ENCODE data around the gene MITF.

MITF gene

GRCh38 chr3:69761896-69762767, 22.9 kb downstream of the MITF start:
- no peak for TF ChIP-seq ZNF274 (IDR thresholded peaks at IDR 0.05; ENCODE audit: low read depth, low read length)

GRCh38 chr3:69762768-69763229, 23.5 kb downstream of the MITF start:
- TF ChIP-seq ZNF274 (IDR thresholded peaks at IDR 0.05; ENCODE audit: low read depth, low read length): no peak
- no peak overlapping the region for H3K4me3 ChIP-seq (ENCODE audit: low read length)

More at GRCh38 chr3:69761896-69762767, 22.9 kb downstream of the MITF start:
- no peak overlapping the region for H3K4me3 ChIP-seq (ENCODE audit: low read length)

GRCh38 chr3:69763458-69763857, 24.2 kb downstream of the MITF start:
- no peak overlapping the region for H3K4me3 ChIP-seq (ENCODE audit: low read length)

DNA sequence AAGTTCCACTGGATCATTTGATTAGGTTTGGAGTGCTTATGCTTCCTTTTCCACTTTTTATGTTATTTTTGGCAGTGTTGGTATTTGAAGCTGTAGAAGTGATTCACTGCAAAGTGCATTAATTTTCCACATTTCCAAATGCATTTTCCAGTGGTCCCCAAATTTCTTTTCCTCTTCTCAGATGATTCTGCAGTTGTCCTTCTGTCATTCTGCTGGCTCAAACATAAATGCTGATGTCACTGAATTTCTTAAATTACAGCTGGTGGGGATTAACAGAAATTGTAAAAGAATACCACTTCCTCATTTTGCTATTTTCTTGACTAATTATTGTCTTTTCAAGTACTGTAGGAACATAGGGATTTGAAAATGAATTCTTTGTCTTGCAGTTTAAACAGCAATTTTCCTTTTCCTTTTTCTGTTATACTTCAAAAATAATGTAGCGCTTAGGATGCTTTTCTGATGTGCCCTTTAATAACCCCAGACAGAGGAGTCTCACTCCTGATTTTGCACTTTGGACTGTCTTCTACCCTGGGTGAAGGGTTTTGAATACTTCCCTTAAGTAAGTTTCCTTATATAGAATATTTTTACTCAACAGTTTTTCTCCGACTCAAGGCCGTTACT, 25.0 kb downstream of the MITF start:
- no peak for TF ChIP-seq ZNF274 (IDR thresholded peaks at IDR 0.05; ENCODE audit: low read depth, low read length)
- no peak overlapping the region for H3K4me3 ChIP-seq (ENCODE audit: low read length)

More at GRCh38 chr3:69763458-69763857, 24.2 kb downstream of the MITF start:
- TF ChIP-seq ZNF274 (IDR thresholded peaks at IDR 0.05; ENCODE audit: low read depth, low read length): no peak

DNA sequence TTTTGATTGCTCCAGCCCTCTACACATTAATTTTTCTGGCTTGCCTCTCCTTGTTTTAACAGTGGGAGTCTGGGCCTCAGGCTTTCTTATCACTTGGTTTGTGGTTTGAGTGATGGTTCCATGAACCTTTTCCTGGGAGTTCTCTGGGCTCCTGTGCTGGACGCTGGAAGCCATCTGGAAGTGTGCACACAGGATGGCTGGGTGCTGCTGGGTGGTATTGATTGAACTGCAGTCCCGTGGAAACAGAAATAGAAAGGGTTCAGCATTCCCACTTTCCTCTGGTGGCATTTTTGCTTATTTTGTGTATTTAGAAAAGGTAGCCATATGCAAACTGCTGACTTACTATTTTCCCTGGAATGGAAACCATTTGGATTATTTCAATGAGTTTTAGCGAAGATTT, 25.6 kb downstream of the MITF start:
- no peak for TF ChIP-seq ZNF274 (IDR thresholded peaks at IDR 0.05; ENCODE audit: low read depth, low read length)
- H3K4me3 ChIP-seq (ENCODE audit: low read length): no peak overlapping the region

DNA sequence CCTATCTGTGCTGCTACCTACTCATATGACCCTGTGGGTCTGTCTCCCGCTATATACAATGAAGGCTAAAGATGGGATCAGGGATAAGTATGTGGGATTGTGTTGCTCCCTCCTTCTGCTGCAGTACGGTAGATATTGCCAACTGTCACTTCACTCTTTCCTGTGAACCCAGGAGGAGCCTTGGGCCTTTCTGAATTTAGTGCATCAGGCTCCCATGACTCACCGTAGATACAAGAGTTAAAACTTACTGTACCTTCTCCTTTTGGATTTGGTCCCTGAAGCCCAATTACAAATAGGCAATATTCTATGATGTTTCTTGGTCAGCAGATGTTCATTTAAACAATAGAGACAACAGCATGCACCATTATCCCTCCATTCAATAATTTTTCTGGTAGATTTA, 27.4 kb downstream of the MITF start:
- no peak for TF ChIP-seq ZNF274 (IDR thresholded peaks at IDR 0.05; ENCODE audit: low read depth, low read length)
- H3K4me3 ChIP-seq (ENCODE audit: low read length): no peak overlapping the region

GRCh38 chr3:69767571-69767970, 28.3 kb downstream of the MITF start:
- TF ChIP-seq ZNF274 (IDR thresholded peaks at IDR 0.05; ENCODE audit: low read depth, low read length): no peak
- no peak overlapping the region for H3K4me3 ChIP-seq (ENCODE audit: low read length)

GRCh38 chr3:69768438-69768837, 29.2 kb downstream of the MITF start:
- H3K4me3 ChIP-seq (ENCODE audit: low read length): no peak overlapping the region
- no peak for TF ChIP-seq ZNF274 (IDR thresholded peaks at IDR 0.05; ENCODE audit: low read depth, low read length)

- no peak for TF ChIP-seq ZNF274 (IDR thresholded peaks at IDR 0.05; ENCODE audit: low read depth, low read length)
- H3K4me3 ChIP-seq (ENCODE audit: low read length): no peak overlapping the region
These were observed 31.0 kb downstream of the MITF start for GRCh38 chr3:69770219-69770618.

DNA sequence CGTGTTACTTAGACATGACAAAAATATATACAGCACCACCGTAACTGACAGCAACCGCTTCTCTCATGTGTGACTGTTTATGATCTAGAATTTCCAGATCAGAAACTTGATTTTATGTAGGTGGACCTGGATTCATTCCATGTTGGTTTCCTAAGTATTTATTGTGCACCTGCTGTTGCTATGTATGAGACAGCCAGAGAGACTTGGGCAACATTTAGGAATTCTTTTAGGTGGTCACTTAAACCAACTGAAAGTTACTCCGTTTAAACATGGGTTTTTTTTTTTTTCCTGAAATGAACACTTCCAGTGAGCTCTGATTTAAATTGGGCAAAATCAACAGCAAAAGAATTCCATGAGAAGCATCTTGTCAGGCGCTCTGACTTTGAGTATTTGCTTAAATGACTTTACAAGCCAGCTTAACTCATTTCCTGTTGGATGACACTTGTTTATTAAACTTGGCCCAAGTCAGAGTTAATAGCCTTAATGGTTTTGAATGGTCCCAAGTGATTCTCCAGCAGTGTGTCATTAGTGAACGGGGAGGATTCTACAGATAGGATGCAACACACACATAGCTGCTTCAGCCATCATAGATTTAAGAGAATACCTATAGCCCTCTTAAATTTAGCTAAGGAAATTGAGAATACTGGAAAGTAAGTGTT, 31.8 kb downstream of the MITF start:
- no peak for TF ChIP-seq ZNF274 (IDR thresholded peaks at IDR 0.05; ENCODE audit: low read depth, low read length)
- no peak overlapping the region for H3K4me3 ChIP-seq (ENCODE audit: low read length)

- TF ChIP-seq ZNF274 (IDR thresholded peaks at IDR 0.05; ENCODE audit: low read depth, low read length): no peak
- no peak overlapping the region for H3K4me3 ChIP-seq (ENCODE audit: low read length)
These were observed 33.0 kb downstream of the MITF start for GRCh38 chr3:69772152-69772867.

GRCh38 chr3:69774029-69774428, 34.8 kb downstream of the MITF start:
- no peak for TF ChIP-seq ZNF274 (IDR thresholded peaks at IDR 0.05; ENCODE audit: low read depth, low read length)
- H3K4me3 ChIP-seq (ENCODE audit: low read length): no peak overlapping the region

GRCh38 chr3:69775751-69776150, 36.5 kb downstream of the MITF start:
- H3K4me3 ChIP-seq (ENCODE audit: low read length): no peak overlapping the region
- no peak for TF ChIP-seq ZNF274 (IDR thresholded peaks at IDR 0.05; ENCODE audit: low read depth, low read length)

DNA sequence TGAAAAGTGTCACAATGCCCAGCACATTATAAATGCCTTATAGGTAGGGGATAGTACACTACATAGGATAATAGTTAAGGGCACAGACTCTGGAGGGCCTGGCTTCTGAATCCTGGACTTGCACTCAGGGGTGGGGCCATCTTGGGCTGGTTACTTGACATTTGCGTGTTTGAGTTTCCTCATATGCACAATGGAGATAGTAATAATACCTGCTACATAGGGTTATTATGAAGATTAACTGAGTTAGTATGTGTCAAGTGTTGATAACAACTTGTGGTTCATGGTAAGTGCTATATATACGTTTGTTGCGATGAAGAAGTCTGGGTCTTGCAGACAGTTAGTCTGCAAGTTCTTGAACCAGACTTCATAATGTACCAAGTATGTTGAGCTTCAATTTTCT, 37.0 kb downstream of the MITF start:
- H3K4me3 ChIP-seq (ENCODE audit: low read length): no peak overlapping the region
- no peak for TF ChIP-seq ZNF274 (IDR thresholded peaks at IDR 0.05; ENCODE audit: low read depth, low read length)
